ENCODE data around the gene GSTP1. TPM values are rescaled to one million over a fixed set of nuclear protein-coding genes. Genes with fewer than 3 reads are reported as not detected.

GSTP1 gene
- total and polyA plus RNA-seq, 2 of the 8 experiments (the other 6 are each of a cell fraction or from before 2014, with no cell fraction given), result 1,454 to 3,329 TPM

DNA sequence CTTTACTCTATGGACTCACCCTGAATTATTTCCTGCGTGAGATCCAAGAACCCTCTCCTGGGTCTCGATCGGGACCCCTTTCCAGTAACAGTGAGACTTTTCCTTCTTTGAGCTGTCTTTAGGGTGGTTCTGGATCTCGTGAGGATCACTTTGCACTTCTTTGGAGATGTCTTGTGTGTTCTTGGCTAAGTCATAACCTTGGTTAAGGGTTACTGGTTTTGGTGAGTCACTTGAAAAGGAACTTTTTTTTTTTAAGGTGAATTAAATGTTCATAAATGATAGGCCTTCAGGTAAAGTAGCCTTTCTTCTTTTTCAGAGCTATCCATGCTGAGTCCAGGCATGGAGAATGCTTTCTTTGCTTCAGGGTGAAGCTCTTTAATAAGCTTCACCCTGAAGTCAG lies 19.4 kb upstream of the GSTP1 start (continued):
- TF ChIP-seq RXRA (IDR thresholded peaks at IDR 0.05; ENCODE audit: insufficient read depth, low read depth, low read length), result no peak
- TF ChIP-seq HDAC6 (IDR thresholded peaks at IDR 0.05; ENCODE audit: low read depth, low read length), result no peak
